Fibroblast of lung (primary cell): ENCODE measurements around the gene PRRT2. TPM values are rescaled to one million over a fixed set of nuclear protein-coding genes. Genes with fewer than 3 reads are reported as not detected.
A peak's percentile ranks its signal among the peaks of the same experiment; 100 is the strongest.
"Not testable (repeated sequence)": the region's sequence is repeated elsewhere in the genome, so short reads cannot be mapped to it uniquely, and the experiment has no call there.

Experiments used
- DNase-seq, 2 donors: peaks; one replicate each; pipeline versions ENCODE4 v3.0.0 to v3.0.0-alpha.2; 2010; ENCODE audit warnings: low read depth in 2 of 2
- H2AFZ ChIP-seq: 2 replicates; pipeline ENCODE4 v1.5.1; 2012; ENCODE audit warnings: low read length, control low read depth, inconsistent platforms
- H3K27ac ChIP-seq: 2 replicates; pipeline ENCODE4 v1.5.1; 2011; ENCODE audit warnings: low read length, control low read depth; ENCODE audit not compliant: insufficient read depth
- H3K27me3 ChIP-seq: 2 replicates; pipeline ENCODE4 v1.5.1; 2011; ENCODE audit warnings: mild to moderate bottlenecking, low read length; ENCODE audit not compliant: control insufficient read depth, insufficient read depth
- H3K36me3 ChIP-seq: 2 replicates; pipeline ENCODE4 v1.5.1; 2011; ENCODE audit warnings: low read length; ENCODE audit not compliant: control insufficient read depth, insufficient read depth
- H3K4me1 ChIP-seq: 2 replicates; pipeline ENCODE4 v1.5.1; 2011; ENCODE audit warnings: low read length; ENCODE audit not compliant: control insufficient read depth, insufficient read depth; ENCODE audit errors: extremely low read depth
- H3K4me2 ChIP-seq: 2 replicates; pipeline ENCODE4 v1.5.1; 2011; ENCODE audit warnings: low read length, control low read depth; ENCODE audit not compliant: insufficient read depth; ENCODE audit errors: extremely low read depth
- H3K4me3 ChIP-seq, 4 experiments: fragments of 200-600 bp in 1 of 4; sonication (generic) in 1 of 4; replicated peaks in 1 of 4; 2 replicates each; pipeline ENCODE4 v1.5.1; 2011 to 2016; ENCODE audit warnings: low read length in 4 of 4, low read depth in 3 of 4, mild to moderate bottlenecking in 3 of 4, control low read depth in 2 of 4, inconsistent platforms in 1 of 4, mixed read lengths in 1 of 4; ENCODE audit not compliant: insufficient read depth in 1 of 4; ENCODE audit errors: control extremely low read depth in 1 of 4
- H3K79me2 ChIP-seq: 2 replicates; pipeline ENCODE4 v1.5.1; 2012; ENCODE audit warnings: mild to moderate bottlenecking, low read length, inconsistent platforms; ENCODE audit not compliant: control insufficient read depth, insufficient read depth
- H3K9ac ChIP-seq: 2 replicates; pipeline ENCODE4 v1.5.1; 2011; ENCODE audit warnings: mild to moderate bottlenecking, low read length, control low read depth; ENCODE audit not compliant: insufficient read depth
- H3K9me3 ChIP-seq: 2 replicates; pipeline ENCODE4 v1.5.1; 2012; ENCODE audit warnings: low read depth, low read length; ENCODE audit not compliant: control insufficient read depth, insufficient read depth
- H4K20me1 ChIP-seq: 2 replicates; pipeline ENCODE4 v1.5.1; 2011; ENCODE audit warnings: low read length; ENCODE audit not compliant: control insufficient read depth, insufficient read depth; ENCODE audit errors: extremely low read depth
- CTCF ChIP-seq, 2 donors: IDR thresholded peaks in 1 of 2; conservative IDR thresholded peaks in 1 of 2; 1 replicate in 1 of 2; 2 replicates in 1 of 2; pipeline ENCODE4 v1.5.1; 2011 to 2012; ENCODE audit warnings: low read length in 2 of 2, control low read depth in 1 of 2, inconsistent platforms in 1 of 2, low read depth in 1 of 2, mild to moderate bottlenecking in 1 of 2
- EZH2 ChIP-seq: IDR thresholded peaks from 2 replicates; pipeline ENCODE4 v1.5.1; 2012; ENCODE audit warnings: low read length, control low read depth, mild to moderate bottlenecking; ENCODE audit errors: missing control alignments
- polyA plus RNA-seq, 2 donors: library from polyadenylated mRNA; depleted of rRNA in 1 of 2; stranded (reverse) in 1 of 2; unstranded in 1 of 2; fragments of >200 nt; gene quantifications; 2 replicates each; pipeline ENCODE4 v1.2.1, GENCODE V29; 2011 to 2012; ENCODE audit warnings: missing spikeins in 1 of 2
- total RNA-seq: library from RNA; depleted of rRNA; stranded (reverse); fragments of >200 nt; gene quantifications from 2 replicates; pipeline ENCODE4 v1.2.1, GENCODE V29; 2014

The PRRT2 gene
- total and polyA plus RNA-seq, 2 donors (not counting 1 experiment from before 2014, with no cell fraction given): 1.3 to 2.1 TPM

- Histone ChIP-seq H4K20me1 (no peaks in the 10 kb centered on the region), H3K27ac (no peak overlapping the region), H3K27me3 (peaks cover 17% of the 10 kb centered on the region), H3K9me3 (no peaks in the 10 kb centered on the region), H3K36me3 (no peaks in the 10 kb centered on the region), H3K9ac (no peak overlapping the region), H3K79me2 (no peaks in the 10 kb centered on the region), H2AFZ (no peak overlapping the region), H3K4me2 (no peak overlapping the region), H3K4me1 (no peaks in the 10 kb centered on the region), H3K4me3 (no peak overlapping the region)
- no peak for TF ChIP-seq CTCF (conservative IDR thresholded peaks at IDR 0.05 in 1 of 2, IDR thresholded peaks at IDR 0.05 in 1 of 2; ENCODE audit: low read depth in 1 of 2, low read length in 2 of 2)
- no peak for TF ChIP-seq EZH2
- no peak for DNase-seq
Observed at GRCh38 chr16:29784157-29784556, 27.8 kb upstream of the PRRT2 start.

GRCh38 chr16:29784901-29785500, 27.0 kb upstream of the PRRT2 start:
- no peaks in the 10 kb centered on the region for H4K20me1 ChIP-seq
- H3K9ac ChIP-seq: no peak overlapping the region
- H3K27me3 ChIP-seq: peaks cover 12% of the 10 kb centered on the region
- H3K36me3 ChIP-seq: no peaks in the 10 kb centered on the region
- no peaks in the 10 kb centered on the region for H3K4me1 ChIP-seq
- H3K9me3 ChIP-seq: no peaks in the 10 kb centered on the region
- no peak overlapping the region for H3K27ac ChIP-seq
- peak overlapping the region; percentile 0 to 41 (median 18) for H3K4me3 ChIP-seq
- H3K4me2 ChIP-seq: peak overlapping the region; percentile 62
- peak; percentile 53 to 58 for DNase-seq
- TF ChIP-seq CTCF (conservative IDR thresholded peaks at IDR 0.05 in 1 of 2, IDR thresholded peaks at IDR 0.05 in 1 of 2; ENCODE audit: low read depth in 1 of 2, low read length in 2 of 2) (peak; percentile 72 to 91), EZH2 (no peak)
- no peaks in the 10 kb centered on the region for H3K79me2 ChIP-seq
- H2AFZ ChIP-seq: peak overlapping the region; percentile 96

- not testable (repeated sequence) for H3K4me1 ChIP-seq, DNase-seq, H3K27ac ChIP-seq, H3K36me3 ChIP-seq, H3K9me3 ChIP-seq, H4K20me1 ChIP-seq, H2AFZ ChIP-seq, H3K9ac ChIP-seq, H3K4me3 ChIP-seq, H3K4me2 ChIP-seq, H3K27me3 ChIP-seq
- H3K79me2 ChIP-seq: peaks cover 16% of the 10 kb centered on the region
Observed at GRCh38 chr16:29787155-29787554, 24.8 kb upstream of the PRRT2 start.
